ENCODE data around the gene NAALADL1.

- TF ChIP-seq, protein P1, sequence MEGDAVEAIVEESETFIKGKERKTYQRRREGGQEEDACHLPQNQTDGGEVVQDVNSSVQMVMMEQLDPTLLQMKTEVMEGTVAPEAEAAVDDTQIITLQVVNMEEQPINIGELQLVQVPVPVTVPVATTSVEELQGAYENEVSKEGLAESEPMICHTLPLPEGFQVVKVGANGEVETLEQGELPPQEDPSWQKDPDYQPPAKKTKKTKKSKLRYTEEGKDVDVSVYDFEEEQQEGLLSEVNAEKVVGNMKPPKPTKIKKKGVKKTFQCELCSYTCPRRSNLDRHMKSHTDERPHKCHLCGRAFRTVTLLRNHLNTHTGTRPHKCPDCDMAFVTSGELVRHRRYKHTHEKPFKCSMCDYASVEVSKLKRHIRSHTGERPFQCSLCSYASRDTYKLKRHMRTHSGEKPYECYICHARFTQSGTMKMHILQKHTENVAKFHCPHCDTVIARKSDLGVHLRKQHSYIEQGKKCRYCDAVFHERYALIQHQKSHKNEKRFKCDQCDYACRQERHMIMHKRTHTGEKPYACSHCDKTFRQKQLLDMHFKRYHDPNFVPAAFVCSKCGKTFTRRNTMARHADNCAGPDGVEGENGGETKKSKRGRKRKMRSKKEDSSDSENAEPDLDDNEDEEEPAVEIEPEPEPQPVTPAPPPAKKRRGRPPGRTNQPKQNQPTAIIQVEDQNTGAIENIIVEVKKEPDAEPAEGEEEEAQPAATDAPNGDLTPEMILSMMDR (IDR thresholded peaks at IDR 0.05 in 2 of 3, conservative IDR thresholded peaks at IDR 0.05 in 1 of 3; ENCODE audit: insufficient read depth in 2 of 3, low read depth in 1 of 3, low read length in 3 of 3) = no peak
- TF ChIP-seq NFATC3 (IDR thresholded peaks at IDR 0.05) (no peak), STAT5A (IDR thresholded peaks at IDR 0.05; ENCODE audit: borderline replicate concordance, low read length) (no peak), DDX20 (tag; IDR thresholded peaks at IDR 0.05; ENCODE audit: low read depth) (no peak), TEAD2 (tag; IDR thresholded peaks at IDR 0.05) (no peak), POLR2A (conservative IDR thresholded peaks at IDR 0.05) (no peak)
These were observed 21.4 kb downstream of the NAALADL1 start for GRCh38 chr11:65036931-65037330.

Data from K562 (cell line).